Measurements from ENCODE around the gene MLX. TPM values are rescaled to one million over a fixed set of nuclear protein-coding genes. Genes with fewer than 3 reads are reported as not detected.
A peak's percentile ranks its signal among the peaks of the same experiment; 100 is the strongest.
"Not testable (repeated sequence)": the region's sequence is repeated elsewhere in the genome, so short reads cannot be mapped to it uniquely, and the experiment has no call there.

The MLX gene
- total RNA-seq, 1 donor from 2014 or later: 59.7 TPM

- peaks cover 17% of the 10 kb centered on the region for H3K4me1 Mint-ChIP-seq
- ChIA-PET CTCF (interaction anchor here (0.7 to 2.0 kb wide), 10 partner anchors 11 to 215 kb away, joined by 3 to 19 read pairs (median 4); partner anchors contain the start of genes NAGLU and PSMC3IP), POLR2A (interaction anchor here (0.6 to 2.6 kb wide), 11 partner anchors 10 to 767 kb away, joined by 3 to 23 read pairs (median 6); partner anchors contain the start of genes BECN1, MLX, NAGLU and PSMC3IP)
- no peak overlapping the region for H3K27ac Mint-ChIP-seq
- ATAC-seq (ENCODE audit: low read depth) (peak; percentile 97), DNase-seq (peak; percentile 81)
- H3K27me3 Mint-ChIP-seq: no peaks in the 10 kb centered on the region
- H3K36me3 Mint-ChIP-seq (ENCODE audit: low read depth): peaks cover 14% of the 10 kb centered on the region
- intact Hi-C loops (cut with micrococcal nuclease): no loop called here
- peak overlapping the region; percentile 66 for H3K4me3 Mint-ChIP-seq
- no peaks in the 10 kb centered on the region for H3K9me3 Mint-ChIP-seq
- no peak for TF ChIP-seq CTCF (IDR thresholded peaks at IDR 0.05)
Measured at GRCh38 chr17:42548070-42548837, 18.6 kb upstream of the MLX start.

- Mint-ChIP-seq H3K36me3 (ENCODE audit: low read depth) (peaks cover 6% of the 10 kb centered on the region), H3K4me1 (peaks cover 23% of the 10 kb centered on the region), H3K4me3 (peak overlapping the region; percentile 66), H3K27ac (no peak overlapping the region), H3K9me3 (no peaks in the 10 kb centered on the region), H3K27me3 (no peaks in the 10 kb centered on the region)
- intact Hi-C loops (cut with micrococcal nuclease): no loop called here
- ATAC-seq (ENCODE audit: low read depth): no peak
- DNase-seq: no peak
- ChIA-PET POLR2A (interaction anchor here (0.9 to 2.6 kb wide), 9 partner anchors 9 to 766 kb away, joined by 3 to 23 read pairs (median 6); partner anchors contain the start of genes BECN1, MLX, NAGLU and PSMC3IP), CTCF (interaction anchor here (1.1 to 1.6 kb wide), 5 partner anchors 12 to 135 kb away, joined by 3 to 19 read pairs (median 3); partner anchors contain the start of gene PSMC3IP)
- no peak for TF ChIP-seq CTCF (IDR thresholded peaks at IDR 0.05)
Measured at GRCh38 chr17:42548993-42549755, 17.7 kb upstream of the MLX start.

- Mint-ChIP-seq H3K4me3 (peak within 1 kb of the TSS; percentile 93), H3K27ac (peak within 1 kb of the TSS; percentile 93), H3K4me1 (peaks cover 37% of the 10 kb centered on the region)
- H3K27me3 Mint-ChIP-seq; H3K9me3 Mint-ChIP-seq; POLR2A ChIA-PET; ATAC-seq (ENCODE audit: low read depth); DNase-seq; CTCF ChIA-PET; H3K36me3 Mint-ChIP-seq (ENCODE audit: low read depth); intact Hi-C loops (cut with micrococcal nuclease): not testable (repeated sequence)
Measured at GRCh38 chr17:42552736-42553135, 14.2 kb upstream of the MLX start, which contains the start of gene HSD17B1. HSD17B1 (plus strand) TSS chr17:42552923; CDS start chr17:42552934, 11 bp downstream.

- peak overlapping the region; percentile 93 for H3K4me3 Mint-ChIP-seq
- no peaks in the 10 kb centered on the region for H3K27me3 Mint-ChIP-seq
- intact Hi-C loops (cut with micrococcal nuclease): no loop called here
- no peaks in the 10 kb centered on the region for H3K9me3 Mint-ChIP-seq
- peaks cover 35% of the 10 kb centered on the region for H3K4me1 Mint-ChIP-seq
- H3K27ac Mint-ChIP-seq: peak overlapping the region; percentile 93
- no peak for DNase-seq
- ATAC-seq (ENCODE audit: low read depth): no peak
- POLR2A ChIA-PET: interaction anchor here (1.1 to 2.7 kb wide), 5 partner anchors 10 to 56 kb away, joined by 4 to 33 read pairs (median 26); partner anchors contain the start of genes MLX, NAGLU, PSMC3IP and RETREG3
- CTCF ChIA-PET: interaction anchor here (2.2 kb wide), 1 partner anchor 25 kb away, joined by 11 read pairs; the partner anchor contains the start of gene PSMC3IP
- TF ChIP-seq CTCF (IDR thresholded peaks at IDR 0.05): no peak
- peaks cover 2% of the 10 kb centered on the region for H3K36me3 Mint-ChIP-seq (ENCODE audit: low read depth)
Measured at GRCh38 chr17:42553161-42553818, 13.6 kb upstream of the MLX start.

GRCh38 chr17:42553866-42554249 is 13.0 kb upstream of the MLX start:
- ChIA-PET CTCF (interaction anchor here (2.2 kb wide), 1 partner anchor 24 kb away, joined by 11 read pairs; the partner anchor contains the start of gene PSMC3IP), POLR2A (interaction anchor here (0.8 to 2.7 kb wide), 18 partner anchors 8 to 808 kb away, joined by 3 to 33 read pairs (median 4); partner anchors contain the start of genes BECN1, MLX, NAGLU and PSMC3IP)
- Mint-ChIP-seq H3K4me1 (peaks cover 32% of the 10 kb centered on the region), H3K36me3 (ENCODE audit: low read depth) (peaks cover 2% of the 10 kb centered on the region), H3K4me3 (peak overlapping the region; percentile 93), H3K27ac (peak overlapping the region; percentile 93), H3K9me3 (no peaks in the 10 kb centered on the region), H3K27me3 (no peaks in the 10 kb centered on the region)
- no peak for ATAC-seq (ENCODE audit: low read depth)
- no peak for TF ChIP-seq CTCF (IDR thresholded peaks at IDR 0.05)
- intact Hi-C loops (cut with micrococcal nuclease): loop anchor here (1.0 kb wide), 4 partner anchors 8 to 55 kb away; partner anchors contain the start of genes COASY, NAGLU, RETREG3 and TUBG1
- DNase-seq: no peak
